ENCODE data around the gene TAS1R3. TPM values are rescaled to one million over a fixed set of nuclear protein-coding genes. Genes with fewer than 3 reads are reported as not detected.

TAS1R3 gene
- total RNA-seq, 1 donor from 2014 or later, result 0.97 TPM

GRCh38 chr1:1295154-1295923, 35.7 kb upstream of the TAS1R3 start:
- DNase-seq (ENCODE audit: extremely low spot score, unreplicated experiment), result no peak
- no peak overlapping the region for H3K4me3 Mint-ChIP-seq (ENCODE audit: unreplicated experiment)
- H3K9me3 Mint-ChIP-seq (ENCODE audit: unreplicated experiment), result no peaks in the 10 kb centered on the region
- no peak overlapping the region for H3K27ac Mint-ChIP-seq (ENCODE audit: unreplicated experiment)
- TF ChIP-seq CTCF (IDR thresholded peaks at IDR 0.05), result no peak
- H3K4me1 Mint-ChIP-seq (ENCODE audit: unreplicated experiment), result peaks cover 4% of the 10 kb centered on the region
- no peaks in the 10 kb centered on the region for H3K36me3 Mint-ChIP-seq (ENCODE audit: unreplicated experiment)
- no peaks in the 10 kb centered on the region for H3K27me3 Mint-ChIP-seq (ENCODE audit: unreplicated experiment)

- Mint-ChIP-seq H3K4me1 (ENCODE audit: unreplicated experiment) (peaks cover 3% of the 10 kb centered on the region), H3K27ac (ENCODE audit: unreplicated experiment) (no peak overlapping the region), H3K36me3 (ENCODE audit: unreplicated experiment) (no peaks in the 10 kb centered on the region), H3K4me3 (ENCODE audit: unreplicated experiment) (no peak overlapping the region), H3K27me3 (ENCODE audit: unreplicated experiment) (no peaks in the 10 kb centered on the region), H3K9me3 (ENCODE audit: unreplicated experiment) (no peaks in the 10 kb centered on the region)
- DNase-seq (ENCODE audit: extremely low spot score, unreplicated experiment), result no peak
- no peak for TF ChIP-seq CTCF (IDR thresholded peaks at IDR 0.05)
These were observed 34.7 kb upstream of the TAS1R3 start for GRCh38 chr1:1296070-1297061.

GRCh38 chr1:1297802-1298424, 33.2 kb upstream of the TAS1R3 start:
- Mint-ChIP-seq H3K27me3 (ENCODE audit: unreplicated experiment) (no peaks in the 10 kb centered on the region), H3K4me1 (ENCODE audit: unreplicated experiment) (no peaks in the 10 kb centered on the region), H3K36me3 (ENCODE audit: unreplicated experiment) (no peaks in the 10 kb centered on the region), H3K4me3 (ENCODE audit: unreplicated experiment) (no peak overlapping the region), H3K27ac (ENCODE audit: unreplicated experiment) (no peak overlapping the region), H3K9me3 (ENCODE audit: unreplicated experiment) (no peaks in the 10 kb centered on the region)
- DNase-seq (ENCODE audit: extremely low spot score, unreplicated experiment), result no peak
- no peak for TF ChIP-seq CTCF (IDR thresholded peaks at IDR 0.05)

GRCh38 chr1:1298861-1299685, 32.0 kb upstream of the TAS1R3 start:
- no peaks in the 10 kb centered on the region for H3K36me3 Mint-ChIP-seq (ENCODE audit: unreplicated experiment)
- no peaks in the 10 kb centered on the region for H3K9me3 Mint-ChIP-seq (ENCODE audit: unreplicated experiment)
- no peak for DNase-seq (ENCODE audit: extremely low spot score, unreplicated experiment)
- no peak overlapping the region for H3K27ac Mint-ChIP-seq (ENCODE audit: unreplicated experiment)
- no peak overlapping the region for H3K4me3 Mint-ChIP-seq (ENCODE audit: unreplicated experiment)
- peaks cover 6% of the 10 kb centered on the region for H3K4me1 Mint-ChIP-seq (ENCODE audit: unreplicated experiment)
- no peak for TF ChIP-seq CTCF (IDR thresholded peaks at IDR 0.05)
- H3K27me3 Mint-ChIP-seq (ENCODE audit: unreplicated experiment), result no peaks in the 10 kb centered on the region

Data from osteocyte (in vitro differentiated cells).